Skin of body (tissue), 2 donors: ENCODE measurements around the gene HSH2D. TPM values are rescaled to one million over a fixed set of nuclear protein-coding genes. Genes with fewer than 3 reads are reported as not detected.
"Not testable (repeated sequence)": the region's sequence is repeated elsewhere in the genome, so short reads cannot be mapped to it uniquely, and the experiment has no call there.

Experiments
- DNase-seq: peaks from one replicate; lab custom pipeline; 2025; lab: John Stamatoyannopoulos, UW
- total RNA-seq: library from RNA; depleted of rRNA; stranded (reverse); fragments of >200 nt; gene quantifications from one replicate; pipeline ENCODE4 v1.2.3, GENCODE V29; 2014

Gene HSH2D
- total RNA-seq, 1 donor from 2014 or later, result 0.79 TPM

GRCh38 chr19:16154557-16154956 lies 11.1 kb downstream of the HSH2D start:
- no peak for DNase-seq

GRCh38 chr19:16155128-16155527 lies 11.6 kb downstream of the HSH2D start:
- DNase-seq, result no peak

GRCh38 chr19:16156904-16157303 lies 13.4 kb downstream of the HSH2D start:
- DNase-seq, result no peak

GRCh38 chr19:16157601-16158000 lies 14.1 kb downstream of the HSH2D start:
- DNase-seq, result no peak

GRCh38 chr19:16159655-16160054 lies 16.2 kb downstream of the HSH2D start:
- DNase-seq, result no peak

GRCh38 chr19:16160445-16160942 lies 17.0 kb downstream of the HSH2D start:
- no peak for DNase-seq

- DNase-seq, result no peak
Observed at GRCh38 chr19:16160943-16161560, 17.6 kb downstream of the HSH2D start.

- no peak for DNase-seq
Observed at GRCh38 chr19:16161840-16162239, 18.4 kb downstream of the HSH2D start.

GRCh38 chr19:16164222-16164890 lies 20.9 kb downstream of the HSH2D start:
- no peak for DNase-seq

- no peak for DNase-seq
Observed at GRCh38 chr19:16166417-16166816, 22.9 kb downstream of the HSH2D start.

- DNase-seq, result no peak
Observed at GRCh38 chr19:16167055-16167454, 23.6 kb downstream of the HSH2D start.

- no peak for DNase-seq
Observed at GRCh38 chr19:16168465-16169081, 25.1 kb downstream of the HSH2D start.

GRCh38 chr19:16170134-16170533 lies 26.6 kb downstream of the HSH2D start:
- DNase-seq, result no peak

- DNase-seq, result no peak
Observed at GRCh38 chr19:16175954-16176353, 32.5 kb downstream of the HSH2D start.

- not testable (repeated sequence) for DNase-seq
Observed at GRCh38 chr19:16178866-16179265, 35.4 kb downstream of the HSH2D start.

- DNase-seq, result peak; percentile 81
Observed at GRCh38 chr19:16180611-16181010, 37.1 kb downstream of the HSH2D start.

GRCh38 chr19:16184665-16185122 lies 41.2 kb downstream of the HSH2D start:
- DNase-seq, result no peak

- DNase-seq, result peak; percentile 98
Observed at GRCh38 chr19:16185123-16185767, 41.8 kb downstream of the HSH2D start, which contains the start of gene FAM32A. Gene FAM32A (plus strand): TSS chr19:16185410. CDS start chr19:16185443, 33 bp downstream.

- DNase-seq, result no peak
Observed at GRCh38 chr19:16185768-16186123, 42.3 kb downstream of the HSH2D start.

- DNase-seq, result no peak
Observed at GRCh38 chr19:16188521-16188920, 45.0 kb downstream of the HSH2D start.

GRCh38 chr19:16190198-16190597 lies 46.7 kb downstream of the HSH2D start:
- DNase-seq, result no peak

- DNase-seq, result no peak
Observed at GRCh38 chr19:16190736-16191135, 47.3 kb downstream of the HSH2D start.
